HPDE6-E6E7 (cell line): ENCODE results near the gene NASP.

Experiments used
- DNase-seq: peaks from one replicate; pipeline ENCODE4 v3.0.0; 2011; ENCODE audit warnings: missing footprints; ENCODE audit errors: extremely low spot score

Gene NASP

GRCh38 chr1:45620588-45621500 is 37.0 kb downstream of the NASP start:
- DNase-seq = no peak

GRCh38 chr1:45621501-45621836 is 37.6 kb downstream of the NASP start:
- no peak for DNase-seq

GRCh38 chr1:45621895-45622523 is 38.2 kb downstream of the NASP start:
- DNase-seq = no peak

- DNase-seq = no peak
Measured at GRCh38 chr1:45622524-45623394, 38.9 kb downstream of the NASP start.

GRCh38 chr1:45623972-45624371 is 40.1 kb downstream of the NASP start, which contains the start of gene CCDC17:
TSS of gene CCDC17 (minus strand) at chr1:45624054. CDS start at chr1:45623909, 145 bp downstream.
- DNase-seq = no peak

GRCh38 chr1:45629035-45629434 is 45.2 kb downstream of the NASP start:
- no peak for DNase-seq

GRCh38 chr1:45630429-45630828 is 46.6 kb downstream of the NASP start:
- no peak for DNase-seq

- DNase-seq = no peak
Measured at GRCh38 chr1:45635211-45635610, 51.4 kb downstream of the NASP start.

- DNase-seq = no peak
Measured at GRCh38 chr1:45640293-45640692, 56.5 kb downstream of the NASP start.

- no peak for DNase-seq
Measured at GRCh38 chr1:45643321-45643720, 59.5 kb downstream of the NASP start.

- DNase-seq = no peak
Measured at GRCh38 chr1:45643978-45644377, 60.1 kb downstream of the NASP start.

- DNase-seq = no peak
Measured at GRCh38 chr1:45644661-45645060, 60.8 kb downstream of the NASP start.

GRCh38 chr1:45647248-45648021 is 63.6 kb downstream of the NASP start:
- DNase-seq = no peak

- no peak for DNase-seq
Measured at GRCh38 chr1:45654540-45655280, 70.9 kb downstream of the NASP start.

GRCh38 chr1:45656573-45657226 is 72.9 kb downstream of the NASP start:
- no peak for DNase-seq

GRCh38 chr1:45658171-45658570 is 74.3 kb downstream of the NASP start:
- DNase-seq = no peak

- no peak for DNase-seq
Measured at GRCh38 chr1:45659222-45659621, 75.4 kb downstream of the NASP start.

- no peak for DNase-seq
Measured at GRCh38 chr1:45660336-45660735, 76.5 kb downstream of the NASP start.

- no peak for DNase-seq
Measured at GRCh38 chr1:45666836-45667235, 83.0 kb downstream of the NASP start.
